ENCODE data around the gene BTBD2.

- TF ChIP-seq, protein P1, sequence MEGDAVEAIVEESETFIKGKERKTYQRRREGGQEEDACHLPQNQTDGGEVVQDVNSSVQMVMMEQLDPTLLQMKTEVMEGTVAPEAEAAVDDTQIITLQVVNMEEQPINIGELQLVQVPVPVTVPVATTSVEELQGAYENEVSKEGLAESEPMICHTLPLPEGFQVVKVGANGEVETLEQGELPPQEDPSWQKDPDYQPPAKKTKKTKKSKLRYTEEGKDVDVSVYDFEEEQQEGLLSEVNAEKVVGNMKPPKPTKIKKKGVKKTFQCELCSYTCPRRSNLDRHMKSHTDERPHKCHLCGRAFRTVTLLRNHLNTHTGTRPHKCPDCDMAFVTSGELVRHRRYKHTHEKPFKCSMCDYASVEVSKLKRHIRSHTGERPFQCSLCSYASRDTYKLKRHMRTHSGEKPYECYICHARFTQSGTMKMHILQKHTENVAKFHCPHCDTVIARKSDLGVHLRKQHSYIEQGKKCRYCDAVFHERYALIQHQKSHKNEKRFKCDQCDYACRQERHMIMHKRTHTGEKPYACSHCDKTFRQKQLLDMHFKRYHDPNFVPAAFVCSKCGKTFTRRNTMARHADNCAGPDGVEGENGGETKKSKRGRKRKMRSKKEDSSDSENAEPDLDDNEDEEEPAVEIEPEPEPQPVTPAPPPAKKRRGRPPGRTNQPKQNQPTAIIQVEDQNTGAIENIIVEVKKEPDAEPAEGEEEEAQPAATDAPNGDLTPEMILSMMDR (optimal IDR thresholded peaks at IDR 0.05 in 1 of 3, IDR thresholded peaks at IDR 0.05 in 1 of 3, conservative IDR thresholded peaks at IDR 0.05 in 1 of 3; ENCODE audit: extremely low read depth in 1 of 3, insufficient read depth in 2 of 3, low read length in 3 of 3) = no peak
- TF ChIP-seq EZH2 (IDR thresholded peaks at IDR 0.05; ENCODE audit: low read length) = no peak
Measured at GRCh38 chr19:2022289-2022688, 6.8 kb upstream of the BTBD2 start.
